Measurements from ENCODE around the gene FREM3. TPM values are rescaled to one million over a fixed set of nuclear protein-coding genes. Genes with fewer than 3 reads are reported as not detected.
"Not testable (repeated sequence)": the region's sequence is repeated elsewhere in the genome, so short reads cannot be mapped to it uniquely, and the experiment has no call there.

The FREM3 gene
- total RNA-seq, 1 experiment from 2014 or later, result not detected

DNA sequence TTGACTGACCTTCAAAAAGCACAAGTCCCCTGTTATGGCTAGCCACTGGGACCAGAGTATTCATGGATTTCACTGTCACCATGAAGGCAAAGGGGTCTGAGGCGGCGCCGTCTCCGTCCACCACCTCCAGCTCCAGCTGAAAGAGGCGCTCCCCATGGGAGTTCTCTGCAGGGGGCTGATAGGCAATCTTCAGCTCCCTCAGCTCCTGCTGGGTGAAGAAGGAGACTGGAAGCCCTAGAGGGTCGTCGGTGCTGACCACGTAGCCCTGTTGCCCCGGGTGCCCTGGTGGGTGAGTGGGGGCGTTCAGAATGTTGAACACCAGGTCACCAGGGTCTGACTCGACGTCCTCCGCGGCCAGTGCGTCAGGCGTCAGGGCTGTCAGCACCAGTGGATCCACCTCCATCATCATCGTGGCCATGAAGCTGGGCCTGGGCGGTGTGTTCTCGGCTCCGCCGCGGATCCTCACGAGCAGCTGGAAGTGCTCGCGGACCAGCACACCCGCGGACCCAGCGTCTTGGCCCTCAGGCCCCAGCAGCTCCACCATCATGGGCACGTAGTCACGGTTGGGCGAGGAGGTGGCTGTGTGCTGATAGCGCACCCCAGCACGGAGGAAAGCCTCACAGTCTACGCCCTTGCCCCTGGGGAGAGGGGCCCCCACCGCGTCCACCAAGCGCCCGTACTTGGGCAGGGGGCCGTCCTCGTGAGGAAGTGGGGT is 987 bp downstream of the FREM3 start:
- H3K27me3 ChIP-seq (ENCODE audit: low read length), result no peaks in the 10 kb centered on the region
- H3K36me3 ChIP-seq (ENCODE audit: insufficient read depth, low read length), result no peaks in the 10 kb centered on the region
- no peak for DNase-seq
- H3K27ac ChIP-seq (ENCODE audit: low read length), result no peak overlapping the region
- no peaks in the 10 kb centered on the region for H3K4me1 ChIP-seq (ENCODE audit: low read length)
- H3K4me2 ChIP-seq (ENCODE audit: low read depth, low read length, poor library complexity, severe bottlenecking), result no peak overlapping the region
- H2AFZ ChIP-seq (ENCODE audit: low read length), result no peak overlapping the region
- no peaks in the 10 kb centered on the region for H4K20me1 ChIP-seq (ENCODE audit: insufficient read depth, low read depth, low read length)
- H3K9me2 ChIP-seq (replicated peaks; ENCODE audit: insufficient read depth, low read length), result no peaks in the 10 kb centered on the region
- no peaks in the 10 kb centered on the region; the same call in 1 of the 2 replicates for H3K9me3 ChIP-seq (ENCODE audit: low read length)
- no peak overlapping the region for H3K4me3 ChIP-seq (ENCODE audit: low read length)
- H3K9ac ChIP-seq (ENCODE audit: low read length), result no peak overlapping the region
- H3K79me2 ChIP-seq (ENCODE audit: low read length), result no peaks in the 10 kb centered on the region

DNA sequence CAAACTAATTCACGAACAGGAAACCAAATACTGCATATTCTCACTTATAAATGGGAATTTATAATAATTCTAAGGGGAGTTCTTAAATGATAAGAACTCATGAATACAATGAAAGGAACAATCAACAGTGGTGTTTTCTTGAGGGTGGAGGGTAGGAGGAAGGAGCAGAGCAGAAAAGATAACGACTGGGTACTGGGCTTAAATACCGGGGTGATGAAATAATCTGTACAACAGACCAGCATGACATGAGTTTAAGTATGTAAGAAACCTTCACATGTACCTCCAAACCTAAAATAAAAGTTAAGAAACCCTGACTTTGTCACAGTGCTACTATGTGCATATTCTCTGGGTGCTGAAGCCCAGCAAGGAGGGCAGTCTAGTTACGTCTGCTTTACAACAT is 6.6 kb downstream of the FREM3 start:
- Histone ChIP-seq H3K36me3 (ENCODE audit: insufficient read depth, low read length) (no peaks in the 10 kb centered on the region), H3K4me2 (ENCODE audit: low read depth, low read length, poor library complexity, severe bottlenecking) (no peak overlapping the region), H3K79me2 (ENCODE audit: low read length) (no peaks in the 10 kb centered on the region), H3K4me1 (ENCODE audit: low read length) (no peaks in the 10 kb centered on the region), H3K9me3 (ENCODE audit: low read length) (no peaks in the 10 kb centered on the region), H3K27me3 (ENCODE audit: low read length) (no peaks in the 10 kb centered on the region), H2AFZ (ENCODE audit: low read length) (no peak overlapping the region), H4K20me1 (ENCODE audit: insufficient read depth, low read depth, low read length) (no peaks in the 10 kb centered on the region), H3K9me2 (replicated peaks; ENCODE audit: insufficient read depth, low read length) (no peaks in the 10 kb centered on the region), H3K27ac (ENCODE audit: low read length) (no peak overlapping the region), H3K4me3 (ENCODE audit: low read length) (no peak overlapping the region), H3K9ac (ENCODE audit: low read length) (no peak overlapping the region)
- no peak for DNase-seq

DNA sequence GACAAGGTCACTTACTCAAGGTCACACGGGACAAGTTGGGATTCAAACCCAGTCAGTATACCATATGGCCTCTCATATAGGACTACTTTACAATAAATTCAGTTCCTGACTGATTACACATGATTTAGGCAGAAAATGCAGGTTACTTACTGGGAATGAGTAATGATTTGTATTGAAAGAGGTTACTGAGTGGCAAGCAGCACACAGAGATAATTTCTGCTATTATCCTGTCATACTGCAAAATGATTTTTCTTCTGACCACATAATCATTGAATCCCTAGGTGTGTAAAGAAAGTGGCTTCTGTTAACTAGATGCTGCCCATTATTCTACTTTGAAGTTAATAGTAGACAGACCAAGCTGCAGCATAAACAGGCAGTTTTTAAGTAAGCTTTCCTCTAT is 8.2 kb downstream of the FREM3 start:
- H3K9ac ChIP-seq (ENCODE audit: low read length), result no peak overlapping the region
- H3K4me3 ChIP-seq (ENCODE audit: low read length), result no peak overlapping the region
- H4K20me1 ChIP-seq (ENCODE audit: insufficient read depth, low read depth, low read length), result no peaks in the 10 kb centered on the region
- no peaks in the 10 kb centered on the region for H3K79me2 ChIP-seq (ENCODE audit: low read length)
- H3K27me3 ChIP-seq (ENCODE audit: low read length), result no peaks in the 10 kb centered on the region
- no peaks in the 10 kb centered on the region for H3K9me3 ChIP-seq (ENCODE audit: low read length)
- no peak overlapping the region for H3K27ac ChIP-seq (ENCODE audit: low read length)
- H3K4me1 ChIP-seq (ENCODE audit: low read length), result no peaks in the 10 kb centered on the region
- no peaks in the 10 kb centered on the region for H3K9me2 ChIP-seq (replicated peaks; ENCODE audit: insufficient read depth, low read length)
- no peak for DNase-seq
- no peak overlapping the region for H3K4me2 ChIP-seq (ENCODE audit: low read depth, low read length, poor library complexity, severe bottlenecking)
- no peak overlapping the region for H2AFZ ChIP-seq (ENCODE audit: low read length)
- no peaks in the 10 kb centered on the region for H3K36me3 ChIP-seq (ENCODE audit: insufficient read depth, low read length)

DNA sequence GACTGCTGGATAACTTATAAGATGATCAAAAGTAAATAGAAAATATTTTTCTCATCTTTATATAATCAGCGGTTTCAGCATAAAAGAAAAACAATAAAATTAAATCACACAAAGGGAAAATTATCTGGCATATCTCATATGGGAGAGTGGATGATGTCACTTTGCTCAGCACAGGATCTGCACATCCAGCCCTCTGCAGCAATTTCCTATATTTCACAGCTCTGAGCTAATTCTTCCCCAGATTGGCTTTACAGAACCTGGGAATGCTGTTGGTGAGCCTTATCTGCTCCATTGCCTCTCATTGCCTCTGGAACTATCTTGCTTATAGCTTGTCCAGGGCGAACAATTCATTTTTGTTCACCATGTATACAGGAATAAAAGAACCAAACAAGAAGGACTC is 21.0 kb downstream of the FREM3 start:
- H3K9me3 ChIP-seq (ENCODE audit: low read length), result no peaks in the 10 kb centered on the region
- H3K36me3 ChIP-seq (ENCODE audit: insufficient read depth, low read length), result no peaks in the 10 kb centered on the region
- no peak for DNase-seq
- no peak overlapping the region for H3K4me3 ChIP-seq (ENCODE audit: low read length)
- H3K4me1 ChIP-seq (ENCODE audit: low read length), result no peaks in the 10 kb centered on the region
- no peak overlapping the region for H3K9ac ChIP-seq (ENCODE audit: low read length)
- no peak overlapping the region for H3K27ac ChIP-seq (ENCODE audit: low read length)
- H3K4me2 ChIP-seq (ENCODE audit: low read depth, low read length, poor library complexity, severe bottlenecking), result no peak overlapping the region
- H4K20me1 ChIP-seq (ENCODE audit: insufficient read depth, low read depth, low read length), result no peaks in the 10 kb centered on the region
- H2AFZ ChIP-seq (ENCODE audit: low read length), result no peak overlapping the region
- no peaks in the 10 kb centered on the region for H3K27me3 ChIP-seq (ENCODE audit: low read length)
- H3K79me2 ChIP-seq (ENCODE audit: low read length), result no peaks in the 10 kb centered on the region
- H3K9me2 ChIP-seq (replicated peaks; ENCODE audit: insufficient read depth, low read length), result no peaks in the 10 kb centered on the region

DNA sequence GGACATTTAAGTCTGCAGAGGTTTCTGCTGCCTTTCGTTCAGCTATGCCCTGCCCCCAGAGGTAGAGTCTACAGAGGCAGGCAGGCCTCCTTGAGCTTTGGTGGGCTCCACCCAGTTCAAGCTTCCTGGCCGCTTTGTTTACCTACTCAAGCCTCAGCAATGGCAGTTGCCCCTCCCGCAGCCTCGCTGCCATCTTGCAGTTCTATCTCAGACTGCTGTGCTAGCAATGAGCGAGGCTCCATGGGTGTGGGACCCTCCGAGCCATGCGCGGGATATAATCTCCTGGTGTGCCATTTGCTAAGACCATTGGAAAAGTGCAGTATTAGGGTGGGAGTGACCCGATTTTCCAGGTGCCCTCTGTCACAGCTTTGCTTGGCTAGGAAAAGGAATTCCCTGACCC is 26.8 kb downstream of the FREM3 start:
- not testable (repeated sequence) for H3K4me2 ChIP-seq (ENCODE audit: low read depth, low read length, poor library complexity, severe bottlenecking); H3K27ac ChIP-seq (ENCODE audit: low read length); H3K9me3 ChIP-seq (ENCODE audit: low read length); H3K9me2 ChIP-seq (replicated peaks; ENCODE audit: insufficient read depth, low read length); DNase-seq; H3K4me3 ChIP-seq (ENCODE audit: low read length); H2AFZ ChIP-seq (ENCODE audit: low read length); H3K79me2 ChIP-seq (ENCODE audit: low read length); H4K20me1 ChIP-seq (ENCODE audit: insufficient read depth, low read depth, low read length); H3K27me3 ChIP-seq (ENCODE audit: low read length); H3K9ac ChIP-seq (ENCODE audit: low read length); H3K4me1 ChIP-seq (ENCODE audit: low read length); H3K36me3 ChIP-seq (ENCODE audit: insufficient read depth, low read length)

DNA sequence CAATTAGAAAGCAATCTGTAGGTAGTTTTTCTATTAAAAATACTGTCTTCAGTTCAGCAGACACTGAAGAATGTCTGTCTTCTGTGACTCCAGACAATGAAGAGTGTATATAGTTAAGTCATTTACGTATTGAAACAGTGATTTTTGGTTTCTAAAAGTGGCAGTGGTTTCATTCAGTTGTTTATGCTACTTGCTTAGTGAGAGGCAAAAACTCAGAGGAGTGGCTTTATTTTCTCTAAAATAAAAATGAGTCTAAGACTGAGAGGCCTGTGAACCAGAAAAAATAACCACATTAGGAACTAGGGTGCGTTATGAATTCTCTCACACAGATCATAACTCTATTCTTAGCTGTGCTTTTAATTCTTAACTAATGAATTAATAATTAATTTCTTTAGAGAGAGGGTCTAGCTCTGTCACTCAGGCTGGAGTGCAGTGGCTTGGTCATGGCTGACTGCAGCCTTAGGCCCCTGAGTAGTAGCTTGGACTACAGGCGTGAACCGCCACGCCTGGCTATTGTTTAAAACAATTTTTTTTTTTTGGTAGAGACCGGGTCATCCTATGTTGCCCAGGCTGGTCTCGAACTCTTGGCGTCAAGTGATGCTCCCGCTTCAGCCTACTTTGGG is 31.4 kb downstream of the FREM3 start:
- Histone ChIP-seq H3K27me3 (ENCODE audit: low read length) (no peaks in the 10 kb centered on the region), H3K9me2 (replicated peaks; ENCODE audit: insufficient read depth, low read length) (no peaks in the 10 kb centered on the region), H3K4me2 (ENCODE audit: low read depth, low read length, poor library complexity, severe bottlenecking) (no peak overlapping the region), H3K9ac (ENCODE audit: low read length) (no peak overlapping the region), H3K4me3 (ENCODE audit: low read length) (no peak overlapping the region), H3K79me2 (ENCODE audit: low read length) (no peaks in the 10 kb centered on the region), H3K4me1 (ENCODE audit: low read length) (no peaks in the 10 kb centered on the region), H3K36me3 (ENCODE audit: insufficient read depth, low read length) (no peaks in the 10 kb centered on the region), H2AFZ (ENCODE audit: low read length) (no peak overlapping the region), H4K20me1 (ENCODE audit: insufficient read depth, low read depth, low read length) (no peaks in the 10 kb centered on the region), H3K9me3 (ENCODE audit: low read length) (no peaks in the 10 kb centered on the region), H3K27ac (ENCODE audit: low read length) (no peak overlapping the region)
- DNase-seq, result no peak

DNA sequence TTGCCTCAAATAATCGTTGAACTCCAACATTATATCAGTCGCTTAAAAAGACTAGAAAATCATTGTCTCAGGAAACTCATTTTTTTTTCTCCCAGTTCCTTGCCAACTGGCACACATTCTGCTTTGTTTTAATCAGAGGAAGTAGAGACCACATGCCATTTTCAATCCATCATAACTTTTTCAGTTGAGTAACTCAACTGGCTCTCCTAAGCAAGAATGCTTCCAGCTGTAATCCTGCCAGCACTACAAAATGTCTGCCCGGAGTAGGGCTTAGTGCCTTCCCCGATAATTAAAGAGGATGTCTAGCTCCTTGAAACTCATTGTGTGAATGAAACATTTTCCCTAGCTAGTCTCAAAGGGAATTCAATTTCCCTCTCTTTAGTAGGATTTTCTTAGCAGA is 33.0 kb downstream of the FREM3 start:
- Histone ChIP-seq H4K20me1 (ENCODE audit: insufficient read depth, low read depth, low read length) (no peaks in the 10 kb centered on the region), H3K9me2 (replicated peaks; ENCODE audit: insufficient read depth, low read length) (no peaks in the 10 kb centered on the region), H3K9ac (ENCODE audit: low read length) (no peak overlapping the region), H3K9me3 (ENCODE audit: low read length) (no peaks in the 10 kb centered on the region), H2AFZ (ENCODE audit: low read length) (no peak overlapping the region), H3K4me1 (ENCODE audit: low read length) (no peaks in the 10 kb centered on the region), H3K79me2 (ENCODE audit: low read length) (no peaks in the 10 kb centered on the region), H3K36me3 (ENCODE audit: insufficient read depth, low read length) (no peaks in the 10 kb centered on the region), H3K4me2 (ENCODE audit: low read depth, low read length, poor library complexity, severe bottlenecking) (no peak overlapping the region), H3K27ac (ENCODE audit: low read length) (no peak overlapping the region), H3K4me3 (ENCODE audit: low read length) (no peak overlapping the region), H3K27me3 (ENCODE audit: low read length) (no peaks in the 10 kb centered on the region)
- no peak for DNase-seq

DNA sequence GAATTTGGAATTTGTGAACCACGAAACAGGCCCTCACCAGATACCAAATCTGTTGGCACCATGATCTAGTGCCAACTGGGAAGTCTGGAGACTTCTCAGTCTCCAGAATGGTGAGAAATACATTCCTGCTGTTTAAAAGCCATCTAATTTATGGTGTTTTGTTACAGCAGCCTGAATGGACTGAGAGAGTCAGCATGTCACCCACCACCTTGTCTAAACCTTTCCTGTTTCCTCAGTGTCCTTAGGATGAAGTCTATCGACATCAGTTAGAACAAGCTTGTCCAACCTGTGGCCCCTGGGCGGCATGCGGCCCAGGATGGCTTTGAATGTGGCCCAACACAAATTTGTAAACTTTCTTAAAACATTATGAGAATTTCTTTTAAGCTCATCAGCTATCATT is 42.1 kb downstream of the FREM3 start:
- H2AFZ ChIP-seq (ENCODE audit: low read length), result no peak overlapping the region
- no peaks in the 10 kb centered on the region for H3K9me3 ChIP-seq (ENCODE audit: low read length)
- no peaks in the 10 kb centered on the region for H3K36me3 ChIP-seq (ENCODE audit: insufficient read depth, low read length)
- H3K4me2 ChIP-seq (ENCODE audit: low read depth, low read length, poor library complexity, severe bottlenecking), result no peak overlapping the region
- H3K79me2 ChIP-seq (ENCODE audit: low read length), result no peaks in the 10 kb centered on the region
- no peak overlapping the region for H3K27ac ChIP-seq (ENCODE audit: low read length)
- no peaks in the 10 kb centered on the region for H3K9me2 ChIP-seq (replicated peaks; ENCODE audit: insufficient read depth, low read length)
- no peak overlapping the region for H3K4me3 ChIP-seq (ENCODE audit: low read length)
- no peak overlapping the region for H3K9ac ChIP-seq (ENCODE audit: low read length)
- no peaks in the 10 kb centered on the region for H3K27me3 ChIP-seq (ENCODE audit: low read length)
- H3K4me1 ChIP-seq (ENCODE audit: low read length), result no peaks in the 10 kb centered on the region
- DNase-seq, result no peak
- no peaks in the 10 kb centered on the region for H4K20me1 ChIP-seq (ENCODE audit: insufficient read depth, low read depth, low read length)
